Measurements from ENCODE around the gene FOXK2.

DNA sequence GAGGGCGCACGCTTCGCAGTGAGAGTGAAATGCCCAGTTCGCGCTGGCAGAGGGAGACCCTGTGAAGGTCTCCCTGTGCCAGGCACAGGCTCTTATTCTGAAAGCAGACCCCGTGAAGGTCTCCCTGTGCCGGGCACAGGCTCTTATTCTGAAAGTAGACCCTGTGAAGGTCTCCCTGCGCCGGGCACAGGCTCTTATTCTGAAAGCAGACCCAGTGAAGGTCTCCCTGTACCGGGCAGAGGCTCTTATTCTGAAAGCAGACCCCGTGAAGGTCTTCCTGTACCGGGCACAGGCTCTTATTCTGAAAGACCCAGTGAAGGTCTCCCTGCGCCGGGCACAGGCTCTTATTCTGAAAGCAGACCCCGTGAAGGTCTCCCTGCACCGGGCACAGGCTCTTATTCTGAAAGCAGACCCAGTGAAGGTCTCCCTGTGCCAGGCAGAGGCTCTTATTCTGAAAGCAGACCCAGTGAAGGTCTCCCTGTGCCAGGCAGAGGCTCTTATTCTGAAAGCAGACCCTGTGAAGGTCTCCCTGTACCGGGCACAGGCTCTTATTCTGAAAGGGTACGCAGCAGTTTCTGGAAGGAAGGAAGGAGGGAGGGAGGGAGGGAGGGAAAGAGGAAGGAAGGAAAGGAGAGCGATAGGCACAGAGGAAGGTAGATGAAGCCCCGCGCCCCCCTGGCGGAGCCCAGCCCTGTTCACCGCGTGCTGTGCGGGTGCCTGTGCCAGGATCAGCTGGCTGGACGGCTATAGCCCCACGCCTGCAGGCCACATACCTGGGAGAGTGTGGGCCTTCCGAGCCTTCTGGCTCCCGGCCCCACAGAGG lies 73.4 kb downstream of the FOXK2 start:
- TF ChIP-seq POLR2A (IDR thresholded peaks at IDR 0.05): no peak
- TF ChIP-seq, protein P1, sequence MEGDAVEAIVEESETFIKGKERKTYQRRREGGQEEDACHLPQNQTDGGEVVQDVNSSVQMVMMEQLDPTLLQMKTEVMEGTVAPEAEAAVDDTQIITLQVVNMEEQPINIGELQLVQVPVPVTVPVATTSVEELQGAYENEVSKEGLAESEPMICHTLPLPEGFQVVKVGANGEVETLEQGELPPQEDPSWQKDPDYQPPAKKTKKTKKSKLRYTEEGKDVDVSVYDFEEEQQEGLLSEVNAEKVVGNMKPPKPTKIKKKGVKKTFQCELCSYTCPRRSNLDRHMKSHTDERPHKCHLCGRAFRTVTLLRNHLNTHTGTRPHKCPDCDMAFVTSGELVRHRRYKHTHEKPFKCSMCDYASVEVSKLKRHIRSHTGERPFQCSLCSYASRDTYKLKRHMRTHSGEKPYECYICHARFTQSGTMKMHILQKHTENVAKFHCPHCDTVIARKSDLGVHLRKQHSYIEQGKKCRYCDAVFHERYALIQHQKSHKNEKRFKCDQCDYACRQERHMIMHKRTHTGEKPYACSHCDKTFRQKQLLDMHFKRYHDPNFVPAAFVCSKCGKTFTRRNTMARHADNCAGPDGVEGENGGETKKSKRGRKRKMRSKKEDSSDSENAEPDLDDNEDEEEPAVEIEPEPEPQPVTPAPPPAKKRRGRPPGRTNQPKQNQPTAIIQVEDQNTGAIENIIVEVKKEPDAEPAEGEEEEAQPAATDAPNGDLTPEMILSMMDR (IDR thresholded peaks at IDR 0.05): no peak
